ENCODE results near the gene PDE4D. TPM values are rescaled to one million over a fixed set of nuclear protein-coding genes. Genes with fewer than 3 reads are reported as not detected.

Gene PDE4D
- total and polyA plus RNA-seq, 2 experiments from 2014 or later = 4.3 to 9.7 TPM

DNA sequence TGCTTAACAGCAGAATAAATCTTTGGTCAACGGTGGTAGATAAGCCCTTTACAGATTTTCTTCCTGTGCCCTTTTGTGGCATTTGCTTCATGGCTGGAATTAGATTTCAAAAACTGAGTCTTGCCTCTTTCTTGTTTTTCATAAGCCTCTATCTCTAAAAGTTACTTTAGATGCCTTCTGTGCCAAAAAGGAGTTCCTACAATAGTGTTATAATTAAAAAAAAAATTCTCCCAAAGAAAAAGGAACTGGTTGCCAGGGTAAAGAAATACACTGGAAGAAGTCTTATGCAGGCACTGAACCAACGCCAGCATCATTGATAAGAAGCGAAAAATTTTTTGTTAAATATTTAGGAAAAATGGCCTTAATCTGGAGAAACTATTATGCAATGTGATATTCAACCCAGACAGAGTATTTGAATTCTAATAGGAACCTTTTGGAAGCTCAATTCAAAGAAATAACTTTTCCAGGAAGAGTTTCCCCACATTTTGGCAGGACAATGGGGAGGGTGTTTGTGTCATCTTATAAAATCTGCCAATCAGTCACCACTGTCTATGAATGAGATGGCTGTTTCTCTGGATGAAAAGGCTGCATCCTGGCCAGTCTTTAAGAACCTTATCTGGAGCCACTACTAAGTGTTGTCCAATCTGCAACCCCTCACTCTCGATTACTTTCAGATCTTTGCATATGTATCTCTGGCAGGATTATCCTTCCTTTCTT is 608.1 kb downstream of the PDE4D start:
- H3K4me1 ChIP-seq (ENCODE audit: insufficient read depth) = no peaks in the 10 kb centered on the region
- H3F3A ChIP-seq (ENCODE audit: insufficient read depth) = no peaks in the 10 kb centered on the region
- no peak overlapping the region for H2AFZ ChIP-seq
- TF ChIP-seq EZH2 (IDR thresholded peaks at IDR 0.05; ENCODE audit: insufficient read depth, poor library complexity, severe bottlenecking) (no peak), EZH2phosphoT487 (IDR thresholded peaks at IDR 0.05; ENCODE audit: insufficient read depth, low read depth) (no peak)
- H3K27ac ChIP-seq = no peak overlapping the region
- H3K79me2 ChIP-seq (ENCODE audit: insufficient read depth) = no peaks in the 10 kb centered on the region
- H3K27me3 ChIP-seq (replicated peaks; ENCODE audit: insufficient read depth) = 0 out of 2 replicates have a peak, but pooled peaks cover 6% of the 10 kb centered on the region
- no peak overlapping the region for H3K4me2 ChIP-seq (ENCODE audit: unreplicated experiment)
- DNase-seq = no peak
- H4K20me1 ChIP-seq (ENCODE audit: insufficient read depth) = no peaks in the 10 kb centered on the region
- H3K9me3 ChIP-seq (ENCODE audit: low read depth) = no peaks in the 10 kb centered on the region
- in situ Hi-C loops (cut with MboI) = no loop called here
- H3K9ac ChIP-seq = no peak overlapping the region
- H3K36me3 ChIP-seq (ENCODE audit: low read depth) = no peaks in the 10 kb centered on the region
- 11 to 12% methylated on average over 4 of the region's 4 CpGs for WGBS, 2 experiments (ENCODE audit: low coverage in 1 of 2, low lambda C conversion rate in 2 of 2, missing lambda C conversion rate in 2 of 2)
- no peaks in the 10 kb centered on the region for H3K9me2 ChIP-seq (ENCODE audit: insufficient read depth)
- H3K4me3 ChIP-seq = no peak overlapping the region

DNA sequence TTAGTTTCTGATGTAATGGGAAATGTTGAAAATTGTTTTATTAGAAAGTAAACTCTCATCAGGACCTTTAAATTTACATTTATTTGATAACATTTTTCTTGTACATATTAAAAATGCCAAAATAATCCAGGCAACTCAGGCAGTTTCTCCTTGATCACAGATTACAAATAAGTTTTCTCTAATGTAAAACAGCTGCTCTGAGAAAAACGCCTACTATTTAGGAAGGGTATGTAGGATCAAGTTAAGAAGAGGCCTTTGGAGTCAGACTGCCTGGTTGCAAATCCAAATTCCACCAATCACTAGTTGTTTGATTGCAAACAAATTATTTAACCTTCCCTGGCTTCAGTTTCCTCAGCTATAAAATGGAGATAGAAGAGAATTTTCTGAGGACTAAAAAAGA is 610.8 kb downstream of the PDE4D start:
- Histone ChIP-seq H3K79me2 (ENCODE audit: insufficient read depth) (no peaks in the 10 kb centered on the region), H3F3A (ENCODE audit: insufficient read depth) (no peaks in the 10 kb centered on the region), H2AFZ (no peak overlapping the region), H3K27ac (no peak overlapping the region), H4K20me1 (ENCODE audit: insufficient read depth) (no peaks in the 10 kb centered on the region), H3K4me2 (ENCODE audit: unreplicated experiment) (no peak overlapping the region), H3K4me3 (no peak overlapping the region), H3K9me2 (ENCODE audit: insufficient read depth) (no peaks in the 10 kb centered on the region), H3K27me3 (replicated peaks; ENCODE audit: insufficient read depth) (0 out of 2 replicates have a peak, but pooled peaks cover 6% of the 10 kb centered on the region), H3K36me3 (ENCODE audit: low read depth) (no peaks in the 10 kb centered on the region), H3K9me3 (ENCODE audit: low read depth) (no peaks in the 10 kb centered on the region), H3K4me1 (ENCODE audit: insufficient read depth) (no peaks in the 10 kb centered on the region), H3K9ac (no peak overlapping the region)
- WGBS, 2 experiments (ENCODE audit: low coverage in 1 of 2, low lambda C conversion rate in 2 of 2, missing lambda C conversion rate in 2 of 2) = 5 to 10% methylated on average over 1 of the region's 1 CpG
- no peak for DNase-seq
- TF ChIP-seq EZH2phosphoT487 (IDR thresholded peaks at IDR 0.05; ENCODE audit: insufficient read depth, low read depth) = no peak
- in situ Hi-C loops (cut with MboI) = no loop called here

DNA sequence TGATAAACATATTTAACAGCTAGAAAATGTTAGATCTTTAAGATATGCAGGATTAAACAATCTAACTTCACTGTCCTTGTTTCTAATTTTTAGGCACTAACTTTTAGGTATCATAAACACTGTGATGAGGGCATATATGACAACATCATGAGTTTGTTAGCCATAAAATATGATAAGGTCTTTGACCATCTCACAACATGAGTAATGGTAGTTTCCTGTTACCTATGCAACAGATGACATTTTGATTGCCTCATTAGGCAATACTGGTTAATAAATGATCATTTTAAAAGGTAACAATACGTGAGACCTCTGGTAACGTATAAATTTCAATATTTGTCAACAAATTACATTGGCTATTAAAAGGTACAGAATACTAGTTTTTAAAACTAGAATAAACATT is 613.5 kb downstream of the PDE4D start:
- in situ Hi-C loops (cut with MboI) = no loop called here
- WGBS, 2 experiments (ENCODE audit: low coverage in 1 of 2, low lambda C conversion rate in 2 of 2, missing lambda C conversion rate in 2 of 2) = 85 to 97% methylated on average over 2 of the region's 2 CpGs
- TF ChIP-seq EZH2 (IDR thresholded peaks at IDR 0.05; ENCODE audit: insufficient read depth, poor library complexity, severe bottlenecking) (no peak), EZH2phosphoT487 (IDR thresholded peaks at IDR 0.05; ENCODE audit: insufficient read depth, low read depth) (no peak)

DNA sequence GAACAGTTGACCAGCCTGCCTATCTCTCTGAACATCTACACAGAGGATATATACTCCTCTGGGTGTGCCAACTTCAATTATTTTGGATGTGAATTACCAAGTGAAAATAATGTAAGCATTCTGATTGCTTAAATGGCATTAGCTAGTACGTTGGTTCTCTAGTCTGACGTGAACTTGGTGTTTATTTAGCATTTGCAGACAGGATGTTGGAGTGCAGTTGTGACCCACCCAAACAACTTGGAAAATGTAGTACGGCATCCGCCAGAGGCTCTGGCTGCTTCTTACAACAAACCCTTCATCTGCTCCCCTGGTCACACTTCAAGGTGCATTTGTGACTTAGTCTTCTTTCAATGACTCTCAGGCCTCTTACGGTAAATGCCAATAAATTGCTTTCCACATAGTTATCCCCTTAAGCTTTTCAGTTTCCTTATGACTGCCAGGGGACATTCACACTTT is 616.6 kb downstream of the PDE4D start:
- no peak overlapping the region for H3K4me2 ChIP-seq (ENCODE audit: unreplicated experiment)
- in situ Hi-C loops (cut with MboI) = no loop called here
- 33 to 38% methylated on average over 5 of the region's 5 CpGs for WGBS, 2 experiments (ENCODE audit: low coverage in 1 of 2, low lambda C conversion rate in 2 of 2, missing lambda C conversion rate in 2 of 2)
- DNase-seq = no peak
- H3K4me1 ChIP-seq (ENCODE audit: insufficient read depth) = peaks cover 3% of the 10 kb centered on the region; the same call in 1 of the 2 replicates
- H3F3A ChIP-seq (ENCODE audit: insufficient read depth) = no peaks in the 10 kb centered on the region
- H3K4me3 ChIP-seq = no peak overlapping the region
- no peak for TF ChIP-seq EZH2phosphoT487 (IDR thresholded peaks at IDR 0.05; ENCODE audit: insufficient read depth, low read depth)
- no peak for TF ChIP-seq EZH2 (IDR thresholded peaks at IDR 0.05; ENCODE audit: insufficient read depth, poor library complexity, severe bottlenecking)
- no peaks in the 10 kb centered on the region for H3K9me3 ChIP-seq (ENCODE audit: low read depth)
- H2AFZ ChIP-seq = no peak overlapping the region
- no peak overlapping the region for H3K27ac ChIP-seq
- H3K27me3 ChIP-seq (replicated peaks; ENCODE audit: insufficient read depth) = no peaks in the 10 kb centered on the region; the same call in 1 of the 2 replicates
- no peaks in the 10 kb centered on the region for H3K79me2 ChIP-seq (ENCODE audit: insufficient read depth)
- H3K36me3 ChIP-seq (ENCODE audit: low read depth) = no peaks in the 10 kb centered on the region
- H3K9ac ChIP-seq = no peak overlapping the region
- H3K9me2 ChIP-seq (ENCODE audit: insufficient read depth) = no peaks in the 10 kb centered on the region; the same call in 1 of the 2 replicates
- H4K20me1 ChIP-seq (ENCODE audit: insufficient read depth) = no peaks in the 10 kb centered on the region

More for the DNA sequence above, 613.5 kb downstream of the PDE4D start:
- H3F3A ChIP-seq (ENCODE audit: insufficient read depth) = no peaks in the 10 kb centered on the region
- H3K9me2 ChIP-seq (ENCODE audit: insufficient read depth) = no peaks in the 10 kb centered on the region
- H3K9me3 ChIP-seq (ENCODE audit: low read depth) = no peaks in the 10 kb centered on the region
- no peaks in the 10 kb centered on the region for H4K20me1 ChIP-seq (ENCODE audit: insufficient read depth)
- H3K4me2 ChIP-seq (ENCODE audit: unreplicated experiment) = no peak overlapping the region
- H3K27me3 ChIP-seq (replicated peaks; ENCODE audit: insufficient read depth) = no peaks in the 10 kb centered on the region; the same call in 1 of the 2 replicates
- no peak overlapping the region for H3K27ac ChIP-seq
- no peak overlapping the region for H3K9ac ChIP-seq
- no peaks in the 10 kb centered on the region for H3K36me3 ChIP-seq (ENCODE audit: low read depth)
- no peak for DNase-seq
- H3K79me2 ChIP-seq (ENCODE audit: insufficient read depth) = no peaks in the 10 kb centered on the region
- no peak overlapping the region for H3K4me3 ChIP-seq
- H3K4me1 ChIP-seq (ENCODE audit: insufficient read depth) = peaks cover 2% of the 10 kb centered on the region; the same call in 1 of the 2 replicates
- no peak overlapping the region for H2AFZ ChIP-seq

All from GM23248 (cell line).